B cell (primary cell): ENCODE measurements around the gene CFAP157.

Experiments used
- CTCF ChIP-seq: fragments of 200-600 bp; IDR thresholded peaks from one replicate; pipeline ENCODE4 v1.8.0; 2022; ENCODE audit warnings: antibody characterized with exemption, mild to moderate bottlenecking
- EZH2 ChIP-seq: IDR thresholded peaks from 2 replicates; pipeline ENCODE4 v1.6.1; 2012; ENCODE audit warnings: borderline replicate concordance, low read depth, mild to moderate bottlenecking, moderate library complexity, low read length; ENCODE audit not compliant: insufficient read depth, poor library complexity, severe bottlenecking

- TF ChIP-seq CTCF (peak; percentile 49), EZH2 (no peak)
These were observed 28.1 kb downstream of the CFAP157 start, which contains the start of gene TOR2A for GRCh38 chr9:127734747-127735529.
